HG03432 (cell line): Measurements from ENCODE around the gene SH3PXD2A.

Source experiments
- ATAC-seq: cut with Tn5 transposase; IDR thresholded peaks from one replicate; pipeline ENCODE4 v1.9.1; 2021; ENCODE audit warnings: mild to moderate bottlenecking, moderate library complexity; ENCODE audit not compliant: unreplicated experiment

Gene SH3PXD2A

DNA sequence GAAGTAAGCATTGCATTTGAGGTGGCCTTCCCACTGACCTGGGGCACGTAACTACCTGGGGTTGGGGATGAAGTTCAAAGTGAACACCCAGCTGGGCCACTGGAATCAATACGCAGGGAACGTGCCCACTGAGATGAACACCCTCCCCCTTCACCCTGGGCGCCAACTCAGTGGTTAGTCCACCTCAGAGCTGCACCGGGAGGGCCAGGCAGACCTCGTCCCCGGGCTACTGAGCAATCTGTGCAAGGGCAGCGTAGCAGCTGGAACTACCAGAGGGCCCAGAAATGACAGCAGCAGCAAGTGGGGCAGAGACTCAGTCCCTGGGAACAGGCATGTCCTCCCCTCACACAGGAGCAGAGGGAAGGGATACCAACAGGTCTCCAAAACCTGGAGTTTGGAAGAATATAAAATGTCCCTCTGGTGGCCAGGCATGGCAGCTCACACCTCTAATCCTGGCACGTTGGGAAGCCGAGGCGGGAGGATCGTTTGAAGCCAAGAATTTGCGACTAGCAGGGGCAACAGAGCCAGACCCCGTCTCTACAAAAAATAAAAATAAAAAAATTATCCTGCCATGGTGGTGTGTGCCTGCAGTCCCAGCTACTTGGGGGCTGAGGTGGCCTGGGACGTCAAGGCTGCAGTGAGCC, 143.9 kb downstream of the SH3PXD2A start:
- ATAC-seq = no peak

DNA sequence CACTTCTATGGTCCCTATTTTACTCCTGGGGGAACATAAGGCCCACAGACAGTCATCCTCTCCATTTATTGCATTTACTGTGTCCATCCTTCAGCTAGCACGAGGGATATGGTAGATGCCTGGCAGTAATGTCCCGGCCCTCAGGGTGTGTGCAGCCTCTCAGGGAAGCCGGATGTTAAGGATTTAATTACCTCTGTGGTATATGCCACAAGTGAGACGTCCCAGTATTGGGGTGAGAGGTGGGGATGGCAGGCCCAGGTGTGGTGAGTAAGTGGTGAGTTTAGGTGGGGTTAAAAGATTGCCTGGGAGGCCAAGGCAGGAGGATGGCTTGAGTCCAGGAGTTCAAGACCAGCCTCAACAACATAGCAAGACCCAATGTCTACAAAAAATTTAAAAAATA, 144.9 kb downstream of the SH3PXD2A start:
- ATAC-seq = no peak

DNA sequence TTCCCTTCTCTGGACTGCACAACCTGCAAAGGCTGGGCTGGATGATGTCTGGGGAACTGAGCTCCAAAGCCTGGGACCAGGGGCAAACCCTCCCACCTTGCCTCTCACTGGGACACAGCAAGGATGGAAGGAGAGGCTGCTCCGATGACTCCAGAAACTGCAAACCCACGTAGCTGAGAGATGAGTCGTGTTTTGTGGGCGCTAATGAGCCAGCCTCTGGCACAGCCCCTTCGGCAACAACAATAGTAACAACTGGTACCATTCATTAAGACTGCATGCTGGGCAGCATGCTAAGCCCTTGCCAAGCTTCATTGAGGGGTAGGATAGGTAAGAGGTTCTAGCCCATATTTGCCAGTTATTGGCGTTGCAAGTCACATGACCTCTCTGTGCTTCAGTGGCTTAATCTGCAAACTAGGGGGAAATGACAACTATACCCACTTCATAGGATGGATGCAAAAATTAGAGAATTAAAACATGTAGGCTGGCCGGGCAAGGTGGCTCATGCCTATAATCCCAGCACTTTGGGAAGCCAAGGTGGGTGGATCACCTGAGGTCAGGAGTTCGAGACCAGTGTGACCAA, 145.9 kb downstream of the SH3PXD2A start:
- ATAC-seq = no peak

DNA sequence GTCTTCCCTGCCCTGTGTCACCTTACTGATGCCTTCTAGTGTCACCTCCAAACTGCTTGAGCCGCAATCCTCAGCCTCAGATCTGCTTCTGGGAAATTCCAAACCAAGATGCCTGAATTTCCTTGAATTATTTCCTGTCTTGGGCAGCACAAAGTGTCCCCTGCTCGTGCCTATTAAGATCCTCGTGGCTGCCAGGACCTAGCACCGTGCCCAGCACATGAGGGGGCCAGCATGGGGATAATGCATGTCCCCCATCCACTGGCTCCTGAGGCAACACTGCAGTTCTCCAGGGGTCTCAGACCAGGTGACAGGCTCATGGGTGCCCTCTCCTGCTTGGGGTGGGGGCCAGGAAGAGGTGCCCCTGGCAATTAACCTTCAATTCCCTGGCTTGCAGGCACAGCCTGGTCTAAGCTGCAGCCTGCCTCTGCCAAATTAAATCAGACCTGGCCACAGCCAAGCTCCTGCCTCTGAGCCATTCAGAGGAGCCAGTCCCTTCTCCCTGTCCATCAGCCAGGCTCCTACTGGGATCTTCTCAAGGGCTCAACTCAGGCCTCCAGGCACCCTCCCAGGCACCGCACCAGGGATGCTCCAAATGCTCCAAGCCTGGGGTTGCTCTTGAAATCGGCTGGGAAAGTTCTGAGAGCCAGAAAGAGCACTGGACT, 146.6 kb downstream of the SH3PXD2A start:
- no peak for ATAC-seq

DNA sequence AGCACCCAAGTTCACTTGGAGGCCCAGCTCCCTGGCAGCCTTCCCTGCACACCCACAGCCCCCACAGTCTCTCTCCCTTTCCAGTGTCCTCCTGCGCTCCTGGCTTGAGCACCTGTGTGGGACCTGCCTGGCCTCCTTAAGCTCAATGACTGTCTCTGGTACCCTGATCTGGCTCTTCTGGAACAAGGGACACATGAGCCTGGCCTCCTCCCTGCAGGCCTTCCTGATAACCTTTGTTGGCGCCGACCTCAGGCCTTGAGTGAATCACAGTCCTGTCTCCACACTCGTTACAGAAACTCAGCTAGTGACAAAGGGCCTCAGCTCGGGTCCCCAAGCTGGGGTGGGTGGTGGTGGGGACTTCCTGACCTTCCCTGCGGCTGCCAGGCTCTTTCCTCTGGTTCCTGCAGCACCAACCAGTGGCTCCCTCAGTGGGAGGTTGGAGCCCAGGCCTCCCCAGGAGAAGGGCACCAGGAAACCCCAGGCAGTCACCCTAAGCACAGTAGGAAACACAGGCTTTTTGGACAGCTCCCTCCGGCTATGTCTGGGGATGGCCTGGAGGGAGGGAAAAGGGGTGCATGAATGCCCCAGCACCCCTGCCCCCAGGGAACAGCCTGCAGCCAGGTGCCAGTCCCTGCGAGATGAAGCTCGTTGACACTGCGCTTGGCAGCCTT, 147.3 kb downstream of the SH3PXD2A start:
- no peak for ATAC-seq

DNA sequence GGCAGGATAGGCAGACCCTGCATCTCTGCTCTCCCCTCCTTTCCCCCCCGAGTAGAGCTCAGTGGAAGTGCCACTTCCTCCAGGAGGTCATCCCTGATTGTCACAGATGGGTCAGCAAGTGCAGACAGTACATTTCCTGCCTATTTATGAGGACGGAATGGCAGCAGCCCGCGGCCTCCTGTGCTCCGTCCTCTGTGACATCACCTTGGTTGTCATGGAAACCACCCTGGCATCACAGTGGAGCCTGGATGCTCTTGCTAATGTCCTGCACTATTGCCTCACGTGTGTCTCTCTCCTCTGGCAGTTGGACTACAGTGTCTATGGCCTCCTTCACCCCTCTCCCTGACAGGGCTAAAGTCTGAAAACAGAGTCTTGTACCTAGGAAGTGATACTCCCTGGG, 148.6 kb downstream of the SH3PXD2A start:
- no peak for ATAC-seq

DNA sequence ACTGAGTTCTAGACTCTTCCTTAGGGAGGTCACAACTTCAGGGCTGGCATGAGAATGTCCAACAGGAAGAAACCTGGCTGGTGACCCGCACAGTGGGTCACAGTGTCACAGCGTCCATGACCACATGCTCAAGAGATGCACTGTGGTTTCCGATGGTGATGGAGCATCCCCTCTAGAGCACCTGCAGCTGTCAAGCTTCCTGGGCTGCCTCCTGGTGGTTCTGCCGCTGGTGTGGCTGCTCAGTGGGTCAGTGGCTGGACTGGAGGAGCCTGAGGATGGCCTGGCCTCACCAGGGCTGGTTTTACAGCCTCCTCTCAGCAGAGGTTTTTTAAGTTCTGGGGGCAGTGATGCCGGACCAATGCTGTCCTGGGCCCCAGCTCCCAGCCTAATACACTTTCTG, 149.3 kb downstream of the SH3PXD2A start:
- no peak for ATAC-seq

DNA sequence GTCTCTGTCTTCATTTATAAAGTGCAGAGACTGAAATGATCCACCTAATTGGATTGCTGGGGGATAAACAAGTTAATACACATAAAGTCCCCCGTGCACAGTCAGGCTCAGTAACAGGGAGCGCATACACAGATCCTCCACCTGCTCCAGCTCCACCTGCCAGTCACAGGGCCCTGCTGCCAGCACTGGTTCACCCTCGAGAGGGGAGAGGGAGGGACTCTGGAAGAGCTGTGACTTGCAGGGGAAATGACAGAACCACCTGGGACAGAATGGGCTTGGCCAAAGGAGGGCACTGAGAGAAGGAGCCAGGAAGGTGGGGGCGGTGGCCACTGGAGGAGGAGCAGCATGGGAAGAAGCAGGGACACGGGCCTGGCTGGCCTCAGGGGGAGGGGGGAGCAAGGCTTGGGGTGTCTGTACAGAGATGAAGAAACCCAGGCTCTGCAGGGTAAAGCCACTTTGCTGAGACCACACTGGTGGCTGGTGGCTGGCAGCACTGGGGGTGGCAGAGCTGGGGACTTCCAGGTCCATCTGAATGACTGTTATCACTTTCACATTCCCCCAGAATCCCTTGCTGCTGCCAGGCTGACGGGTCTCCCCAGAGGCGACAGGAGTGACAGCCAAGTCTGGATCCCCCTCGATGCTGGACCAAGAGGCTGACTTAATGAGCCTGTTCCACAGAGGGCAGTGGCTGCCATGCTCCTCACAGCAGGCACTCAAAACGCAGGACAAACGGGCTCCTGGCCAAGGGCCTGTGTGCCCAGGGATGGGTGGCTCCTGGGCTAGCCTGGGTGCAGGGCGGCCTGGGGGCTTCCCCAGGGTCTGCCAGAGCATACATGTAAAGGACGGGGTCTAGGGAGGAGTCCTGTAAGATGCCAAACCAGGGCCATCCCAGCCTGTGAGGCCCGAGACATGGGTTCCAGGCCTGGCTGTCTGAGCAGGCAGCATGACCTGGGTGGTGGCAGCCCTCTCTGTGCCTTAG, 151.1 kb downstream of the SH3PXD2A start:
- peak; percentile 60 for ATAC-seq

DNA sequence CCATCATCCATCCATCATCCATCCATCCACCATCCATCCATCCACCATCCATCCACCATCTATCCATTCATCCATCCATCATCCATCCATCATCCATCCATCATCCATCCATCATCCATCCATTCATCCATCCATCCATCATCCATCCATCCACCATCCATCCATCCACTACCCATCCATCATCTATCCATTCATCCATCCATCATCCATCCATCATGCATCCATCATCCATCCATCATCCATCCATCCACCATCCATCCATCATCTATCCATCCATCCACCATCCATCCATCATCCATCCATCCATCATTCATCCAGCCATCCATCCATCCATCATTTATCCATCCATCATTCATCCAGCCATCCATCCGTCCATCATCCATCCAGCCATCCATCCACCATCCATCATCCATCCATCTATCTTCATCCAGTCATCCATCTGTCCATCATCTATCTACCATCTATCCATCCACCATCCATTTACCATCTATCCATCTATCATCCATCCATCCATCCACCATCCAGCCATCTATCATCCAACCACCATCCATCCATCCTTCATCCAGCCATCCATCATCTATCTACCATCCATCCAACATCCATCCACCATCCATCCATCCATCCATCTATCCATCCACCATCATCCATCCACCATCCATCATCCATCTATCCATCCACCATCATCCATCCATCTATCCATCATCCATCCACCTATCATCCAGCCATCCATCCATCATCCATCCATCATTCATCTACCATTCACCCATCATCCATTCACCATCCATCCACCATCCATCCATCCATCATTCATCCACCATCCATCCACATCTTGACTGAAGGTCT, 153.8 kb downstream of the SH3PXD2A start:
- ATAC-seq = no peak

DNA sequence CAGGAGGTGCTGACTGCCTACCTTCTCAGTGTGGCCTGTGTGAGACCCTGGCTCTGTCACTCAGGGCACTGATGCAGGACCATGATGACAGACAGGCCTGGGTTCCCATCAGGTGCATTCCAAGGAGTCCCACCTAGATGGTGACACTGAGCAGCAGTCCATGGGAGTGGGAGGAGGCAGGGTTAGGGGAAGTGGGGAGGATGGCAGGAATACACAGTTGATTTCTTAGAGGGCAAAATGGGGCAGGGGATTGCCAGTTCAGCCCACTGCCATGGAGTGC, 155.0 kb downstream of the SH3PXD2A start:
- ATAC-seq = no peak

DNA sequence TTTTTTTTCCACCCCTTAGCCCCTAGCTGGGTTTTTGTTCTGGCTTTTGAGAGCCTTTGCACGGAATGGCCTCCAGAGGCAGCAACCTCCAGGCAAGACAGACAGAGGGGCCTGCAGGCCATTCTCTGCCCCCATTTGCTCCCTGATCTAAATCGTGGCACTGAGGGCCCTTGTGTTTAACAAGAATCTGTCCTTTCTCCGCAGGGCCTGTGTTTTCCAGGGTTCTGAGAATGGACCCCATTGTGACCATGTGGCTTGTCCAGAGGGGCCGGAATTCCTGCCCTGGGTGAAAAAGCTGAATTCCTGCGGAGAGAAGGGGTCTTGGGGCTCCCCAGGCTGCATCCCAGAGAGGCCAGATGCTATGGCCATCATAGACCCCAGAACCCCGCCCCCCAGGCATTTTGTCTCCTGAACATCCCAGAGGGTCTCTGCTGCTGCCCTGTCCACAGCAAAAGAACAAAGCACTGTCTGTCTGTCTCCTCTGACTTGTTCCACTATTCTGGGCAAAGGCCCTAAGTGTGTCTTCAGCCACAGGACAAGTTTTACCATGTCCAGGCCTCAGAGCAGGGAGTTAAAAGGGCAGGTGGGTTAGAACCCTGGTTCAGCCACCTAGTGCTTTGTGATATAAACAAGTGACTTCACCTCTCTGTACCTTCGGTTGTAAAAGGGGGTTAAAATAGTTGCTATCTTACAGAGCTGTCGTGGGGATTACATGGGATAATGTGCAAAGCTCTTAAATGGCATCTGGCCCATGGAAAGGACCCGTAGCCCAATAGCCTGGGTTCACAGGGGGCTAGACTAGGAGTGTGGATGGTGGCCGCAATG, 155.6 kb downstream of the SH3PXD2A start:
- no peak for ATAC-seq

DNA sequence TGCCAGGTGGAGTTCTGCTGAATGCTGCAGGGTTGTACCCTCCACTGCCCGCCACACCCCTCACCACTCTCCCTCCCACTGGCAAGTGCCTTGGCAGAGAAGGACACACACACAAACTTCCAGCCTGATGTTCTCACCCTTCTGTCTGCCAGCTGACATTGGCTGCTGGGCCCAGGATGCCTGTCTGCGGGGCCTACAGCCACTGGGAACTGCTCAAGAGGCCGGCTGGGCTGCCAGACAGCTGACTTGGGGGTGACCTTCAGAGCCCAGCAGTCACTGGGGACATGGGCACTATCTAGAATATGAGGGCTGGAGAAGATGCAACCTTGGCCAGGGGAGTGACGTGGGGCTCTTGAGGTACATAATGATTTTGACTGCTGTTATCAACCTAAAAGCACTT, 157.1 kb downstream of the SH3PXD2A start:
- ATAC-seq = no peak

DNA sequence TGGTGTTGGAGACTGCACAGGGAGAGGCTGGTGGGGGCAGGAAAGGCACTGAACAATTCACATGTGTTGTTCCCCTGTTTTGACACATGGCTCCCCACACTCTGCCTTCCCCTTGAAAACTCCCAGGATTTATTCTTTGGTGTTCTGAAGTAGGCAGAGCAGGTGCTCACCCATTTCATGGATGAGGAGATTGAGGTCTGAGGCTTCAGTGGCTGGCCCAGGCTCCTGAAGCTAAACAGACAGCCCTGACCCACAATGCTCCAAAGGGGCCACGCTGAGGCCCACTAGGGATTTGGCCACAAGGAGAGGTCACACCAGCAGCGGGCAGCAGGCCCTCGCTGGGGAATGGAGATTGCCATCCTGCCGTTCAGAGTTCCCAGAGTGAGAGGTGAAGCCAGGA, 157.6 kb downstream of the SH3PXD2A start:
- no peak for ATAC-seq

DNA sequence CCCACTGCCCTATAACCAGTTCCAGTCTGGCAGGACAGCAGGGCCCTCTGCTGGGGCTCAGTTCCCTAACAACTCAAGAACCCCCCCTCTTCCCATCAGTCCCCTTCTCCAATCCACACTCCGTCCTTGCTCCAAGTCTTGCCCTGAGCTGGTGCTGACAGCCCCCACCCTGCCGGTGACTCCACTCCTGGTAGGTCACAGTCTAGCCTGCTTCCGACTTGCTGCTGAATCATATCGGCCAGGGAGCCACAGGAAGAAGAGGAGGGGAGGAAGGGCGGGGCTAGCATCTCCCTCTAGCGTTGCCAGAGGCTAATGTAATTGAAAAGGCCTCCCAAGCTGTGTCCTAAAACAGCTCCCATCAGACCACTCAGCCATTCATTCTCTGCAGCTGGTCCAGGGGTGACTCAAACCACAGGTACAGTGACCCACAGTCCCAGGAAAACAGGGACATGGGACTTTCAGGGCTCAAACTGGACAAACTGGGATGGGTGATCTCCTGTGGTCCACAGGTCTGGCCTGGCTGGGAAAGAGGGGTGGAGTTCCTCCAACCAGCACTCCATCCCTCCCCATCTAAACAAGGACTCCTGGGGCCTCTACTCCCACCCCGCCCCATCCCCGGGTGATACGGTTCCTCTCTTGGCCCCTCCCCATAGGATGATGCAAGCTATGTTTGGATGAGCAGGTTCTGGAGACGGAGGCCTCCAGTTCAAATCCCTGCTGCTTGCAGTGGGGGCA, 158.8 kb downstream of the SH3PXD2A start:
- ATAC-seq = peak; percentile 43

DNA sequence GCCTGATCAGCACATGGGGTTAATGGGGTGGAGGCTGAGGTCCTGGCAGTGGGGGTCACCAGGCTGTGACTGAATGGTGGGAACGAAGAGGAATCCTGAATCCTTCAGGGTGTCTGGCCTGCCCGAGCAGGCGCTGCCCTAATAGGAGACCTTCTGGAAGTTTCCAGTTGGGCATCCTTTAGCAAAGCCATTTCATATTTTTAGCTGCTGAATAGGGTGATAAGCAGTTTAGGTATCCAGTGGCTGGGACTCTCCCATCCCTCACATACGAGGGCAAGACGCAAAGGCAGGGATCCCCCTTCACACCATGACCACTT, 159.3 kb downstream of the SH3PXD2A start:
- ATAC-seq = no peak

DNA sequence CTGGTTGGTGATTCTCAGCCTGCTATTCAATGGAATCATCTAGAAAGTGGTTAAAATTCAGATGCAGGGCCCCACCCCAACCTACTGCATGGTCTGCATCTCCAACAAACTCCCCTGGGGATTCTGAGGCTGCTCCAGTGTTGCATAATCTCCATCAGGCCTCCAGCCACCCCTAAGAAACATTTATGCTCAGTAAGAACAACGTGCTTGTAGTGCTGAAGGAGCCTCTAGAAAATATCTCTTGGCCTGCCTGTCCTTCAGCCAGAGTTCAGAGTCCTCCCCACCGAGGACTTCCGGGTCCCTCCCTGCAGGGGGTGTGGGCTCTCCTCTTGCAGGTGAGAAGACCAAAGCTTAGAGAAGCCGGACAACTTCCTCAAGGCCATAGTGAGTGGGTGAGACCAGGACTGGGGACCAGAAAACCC, 159.8 kb downstream of the SH3PXD2A start:
- ATAC-seq = no peak

DNA sequence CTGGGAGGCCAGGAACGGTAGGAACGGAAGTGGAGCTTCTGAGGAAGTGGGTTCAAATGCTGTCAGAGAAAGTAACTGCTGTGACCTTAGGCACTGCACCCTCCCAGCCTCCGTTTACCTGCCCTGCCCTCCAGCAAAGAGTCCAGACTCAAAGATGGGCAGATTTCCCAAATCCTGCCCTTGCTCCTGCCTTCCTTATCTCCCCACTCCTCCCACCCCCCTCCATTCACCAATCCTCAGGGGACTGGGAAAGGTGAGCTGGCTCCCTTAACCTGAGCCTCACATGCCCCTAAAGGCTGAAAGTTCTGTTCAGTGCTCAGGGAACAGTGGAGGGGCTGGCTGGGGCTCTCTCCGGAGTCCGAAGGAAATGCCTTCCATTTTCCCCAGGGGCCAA, 161.6 kb downstream of the SH3PXD2A start:
- no peak for ATAC-seq

DNA sequence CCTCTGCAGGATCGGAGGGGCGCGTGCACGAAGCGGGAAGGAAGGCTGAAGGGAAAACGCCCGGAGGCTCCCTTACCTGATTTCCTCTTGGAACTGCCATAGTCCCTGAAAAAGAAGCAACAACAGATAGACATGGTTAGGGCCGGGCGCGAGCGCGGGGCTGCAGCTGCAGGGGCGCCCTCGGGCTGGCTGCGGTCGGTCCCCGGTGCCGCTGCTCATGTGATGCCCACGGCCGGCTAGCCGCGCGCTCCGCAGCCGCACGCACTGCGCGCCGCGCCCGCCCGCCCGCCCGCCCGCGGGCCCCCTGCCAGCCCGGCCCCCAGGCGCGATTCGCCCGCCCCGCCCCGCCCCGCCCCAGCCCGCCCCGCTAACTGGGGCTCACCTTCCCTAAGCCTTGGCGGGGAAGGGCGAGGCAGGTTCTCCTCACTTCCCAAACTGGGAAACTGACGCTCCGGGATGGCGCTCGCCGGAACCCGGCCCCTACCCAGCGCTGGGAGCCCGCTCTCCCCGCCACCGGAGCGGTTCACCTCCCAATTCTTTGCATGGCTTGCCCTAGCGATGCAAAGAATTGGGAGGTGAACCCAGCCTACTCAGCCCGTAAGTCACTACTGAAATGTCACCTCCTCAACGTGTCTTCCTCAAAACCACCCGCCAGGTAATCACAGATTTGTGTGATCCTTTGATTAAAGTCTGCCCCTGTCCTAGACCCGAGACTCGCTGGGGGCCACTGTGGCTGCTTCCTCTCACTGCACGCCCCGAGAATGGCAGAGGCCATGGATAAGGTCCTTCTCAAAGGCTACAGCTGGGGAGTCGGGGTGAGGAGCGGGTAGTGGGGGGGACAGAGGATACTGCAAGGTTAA, 162.2 kb downstream of the SH3PXD2A start:
- ATAC-seq = peak; percentile 36
